SK-N-SH (cell line): ENCODE data around the gene ZNF248. TPM values are rescaled to one million over a fixed set of nuclear protein-coding genes. Genes with fewer than 3 reads are reported as not detected.

ENCODE experiments used
- CTCF ChIA-PET: fragments of 300-600, 350-600 bp; formaldehyde crosslinking; extraction: SDS; loops from one replicate; lab custom pipeline; 2021; lab: Yijun Ruan, JAX
- POLR2A ChIA-PET: fragments of 350-600 bp; sonication (Branson Sonifier 250); formaldehyde crosslinking; extraction: SDS; loops from one replicate; lab custom pipeline; 2020; ENCODE audit warnings: antibody characterized with exemption, inconsistent platforms; lab: Yijun Ruan, JAX
- DNase-seq: peaks from one replicate; pipeline ENCODE4 v3.0.0; 2012
- H2AFZ ChIP-seq: fragments of 200-600 bp; sonication (generic); 2 replicates; pipeline ENCODE4 v1.8.1; 2016; ENCODE audit warnings: antibody characterized with exemption, mild to moderate bottlenecking, low read depth
- H3F3A ChIP-seq: fragments of 200-600 bp; sonication (generic); replicated peaks from 2 replicates; pipeline ENCODE3; 2016; ENCODE audit warnings: antibody characterized with exemption, mild to moderate bottlenecking; ENCODE audit not compliant: insufficient read depth
- H3K27ac ChIP-seq, 2 experiments: fragments of 200-500 bp in 1 of 2; fragments of 200-600 bp in 1 of 2; sonication (Bioruptor generic) in 1 of 2; sonication (generic), shearing (Covaris generic) in 1 of 2; 2 replicates each; pipeline versions ENCODE4 v1.5.1 to v1.6.1; 2014 to 2016; ENCODE audit warnings: low read depth in 2 of 2, inconsistent platforms in 1 of 2, low read length in 1 of 2, mild to moderate bottlenecking in 1 of 2, mixed read lengths in 1 of 2
- H3K27me3 ChIP-seq: fragments of 200-600 bp; sonication (generic), shearing (Covaris generic); 2 replicates; pipeline ENCODE4 v1.6.1; 2016; ENCODE audit warnings: mixed run types; ENCODE audit not compliant: insufficient read depth
- H3K36me3 ChIP-seq, 2 experiments: fragments of 200-500 bp in 1 of 2; fragments of 200-600 bp in 1 of 2; sonication (Bioruptor generic) in 1 of 2; sonication (generic) in 1 of 2; replicated peaks in 1 of 2; 2 replicates each; pipeline versions ENCODE3 to v1.5.1; 2014 to 2016; ENCODE audit warnings: low read length in 1 of 2, mild to moderate bottlenecking in 1 of 2; ENCODE audit not compliant: insufficient read depth in 2 of 2, control insufficient read depth in 1 of 2
- H3K4me1 ChIP-seq, 2 experiments: fragments of 200-500 bp in 1 of 2; fragments of 200-600 bp in 1 of 2; sonication (Bioruptor generic) in 1 of 2; sonication (generic), shearing (Covaris generic) in 1 of 2; 2 replicates each; pipeline versions ENCODE4 v1.5.1 to v1.6.1; 2014 to 2016; ENCODE audit warnings: low read depth in 1 of 2, low read length in 1 of 2, mixed run types in 1 of 2; ENCODE audit not compliant: insufficient read depth in 2 of 2, control insufficient read depth in 1 of 2
- H3K4me2 ChIP-seq: fragments of 200-600 bp; sonication (generic), shearing (Covaris generic); 2 replicates; pipeline ENCODE4 v1.6.1; 2017; ENCODE audit warnings: mixed run types
- H3K4me3 ChIP-seq, 2 experiments: fragments of 200-500 bp in 1 of 2; fragments of 200-600 bp in 1 of 2; sonication (Bioruptor generic) in 1 of 2; sonication (generic), shearing (Covaris generic) in 1 of 2; 2 replicates each; pipeline versions ENCODE4 v1.5.1 to v1.8.1; 2014 to 2016; ENCODE audit warnings: low read depth in 2 of 2, inconsistent platforms in 1 of 2, low read length in 1 of 2, mild to moderate bottlenecking in 1 of 2, mixed read lengths in 1 of 2, moderate library complexity in 1 of 2
- H3K79me2 ChIP-seq: fragments of 200-600 bp; sonication (generic); 2 replicates; pipeline ENCODE4 v1.8.1; 2017; ENCODE audit warnings: mild to moderate bottlenecking; ENCODE audit not compliant: insufficient read depth
- H3K9ac ChIP-seq: fragments of 200-600 bp; sonication (generic); 2 replicates; pipeline ENCODE4 v1.6.1; 2017; ENCODE audit warnings: mixed run types
- H3K9me2 ChIP-seq: fragments of 200-600 bp; sonication (generic); 2 replicates; pipeline ENCODE4 v1.6.1; 2017; ENCODE audit warnings: mixed run types
- H3K9me3 ChIP-seq: fragments of 200-600 bp; sonication (generic); 2 replicates; pipeline ENCODE4 v1.6.1; 2017; ENCODE audit warnings: mixed run types, mild to moderate bottlenecking, moderate library complexity
- H4K20me1 ChIP-seq: fragments of 200-600 bp; sonication (generic); 2 replicates; pipeline ENCODE4 v1.6.1; 2017; ENCODE audit warnings: mild to moderate bottlenecking, mixed run types; ENCODE audit not compliant: insufficient read depth
- EZH2phosphoT487 ChIP-seq: fragments of 200-600 bp; sonication (generic); IDR thresholded peaks from 2 replicates; pipeline ENCODE4 v1.6.1; 2017; ENCODE audit warnings: low read depth, mixed run types, mild to moderate bottlenecking, antibody characterized with exemption, moderate library complexity, borderline replicate concordance
- FOSL2 ChIP-seq: IDR thresholded peaks from 2 replicates; pipeline ENCODE4 v1.4.0; 2012; ENCODE audit warnings: low read depth, mild to moderate bottlenecking, moderate library complexity, borderline replicate concordance
- FOXJ3 ChIP-seq: sonication (generic); formaldehyde crosslinking; IDR thresholded peaks from 2 replicates; pipeline ENCODE4 v1.5.1; 2020; ENCODE audit warnings: mild to moderate bottlenecking, missing genetic modification reagents
- FOXM1 ChIP-seq: IDR thresholded peaks from 2 replicates; pipeline ENCODE4 v1.4.0; 2012; ENCODE audit warnings: low read depth, mild to moderate bottlenecking
- GATA2 ChIP-seq: sonication (generic); formaldehyde crosslinking; IDR thresholded peaks from 2 replicates; pipeline ENCODE4 v1.5.0; 2020; ENCODE audit warnings: mild to moderate bottlenecking, missing genetic modification reagents
- JUND ChIP-seq: IDR thresholded peaks from 2 replicates; pipeline ENCODE4 v1.4.0; 2012
- MXI1 ChIP-seq: IDR thresholded peaks from 2 replicates; pipeline ENCODE4 v1.6.1; 2012; ENCODE audit warnings: mild to moderate bottlenecking, low read depth, low read length, improper control_type of control experiment
- NFIC ChIP-seq: IDR thresholded peaks from 2 replicates; pipeline ENCODE4 v1.4.0; 2012; ENCODE audit warnings: borderline replicate concordance
- NRF1 ChIP-seq: IDR thresholded peaks from 2 replicates; pipeline ENCODE4 v1.6.1; 2012; ENCODE audit warnings: low read depth, mild to moderate bottlenecking, low read length
- RAD21 ChIP-seq: IDR thresholded peaks from 2 replicates; pipeline ENCODE4 v1.6.1; 2012; ENCODE audit warnings: mild to moderate bottlenecking, low read length
- SMC3 ChIP-seq: IDR thresholded peaks from 2 replicates; pipeline ENCODE4 v1.6.1; 2012; ENCODE audit warnings: low read depth, low read length, improper control_type of control experiment
- TCF12 ChIP-seq: IDR thresholded peaks from 2 replicates; pipeline ENCODE4 v1.4.0; 2012
- TEAD4 ChIP-seq: IDR thresholded peaks from 2 replicates; pipeline ENCODE4 v1.4.0; 2012; ENCODE audit warnings: mild to moderate bottlenecking, borderline replicate concordance; ENCODE audit not compliant: insufficient read depth
- USF1 ChIP-seq: IDR thresholded peaks from 2 replicates; pipeline ENCODE4 v1.4.0; 2012; ENCODE audit warnings: low read depth, borderline replicate concordance
- USF2 ChIP-seq: fragments of 150-350 bp; IDR thresholded peaks from 2 replicates; pipeline ENCODE4 v1.6.1; 2017; ENCODE audit warnings: antibody characterized with exemption, low read length, low read depth, borderline replicate concordance
- YY1 ChIP-seq: IDR thresholded peaks from 2 replicates; pipeline ENCODE4 v1.4.0; 2012; ENCODE audit warnings: low read depth, mild to moderate bottlenecking
- WGBS: methylation state at CpG from one replicate; pipeline ENCODE4 v1.1.6; 2017; ENCODE audit warnings: low lambda C conversion rate; 5-methylcytosine and 5-hydroxymethylcytosine counted together
- polyA plus RNA-seq, 3 experiments: library from polyadenylated mRNA; depleted of rRNA; stranded (reverse); fragments of >200 nt; gene quantifications; 2 replicates each; pipeline ENCODE4 v1.2.3, GENCODE V29; 2012
- TF ChIP-seq, protein P1 (sequence below): fragments of 200-600 bp; sonication (generic); IDR thresholded peaks from 2 replicates; pipeline ENCODE4 v1.6.1; 2017; ENCODE audit warnings: antibody characterized with exemption, mild to moderate bottlenecking, moderate library complexity
- TF ChIP-seq, protein P2 (sequence below): IDR thresholded peaks from 2 replicates; pipeline ENCODE4; 2012
- TF ChIP-seq, protein P3 (sequence below): IDR thresholded peaks from 2 replicates; pipeline ENCODE4 v1.6.1; 2012; ENCODE audit warnings: mild to moderate bottlenecking, low read depth, low read length, moderate library complexity
- TF ChIP-seq, protein P4 (sequence below): IDR thresholded peaks from 2 replicates; pipeline ENCODE4 v1.4.0; 2012; ENCODE audit warnings: low read depth

ZNF248 gene
- polyA plus RNA-seq, 1 of the 3 experiments (the other 2 are of a cell fraction): 6.5 TPM

DNA sequence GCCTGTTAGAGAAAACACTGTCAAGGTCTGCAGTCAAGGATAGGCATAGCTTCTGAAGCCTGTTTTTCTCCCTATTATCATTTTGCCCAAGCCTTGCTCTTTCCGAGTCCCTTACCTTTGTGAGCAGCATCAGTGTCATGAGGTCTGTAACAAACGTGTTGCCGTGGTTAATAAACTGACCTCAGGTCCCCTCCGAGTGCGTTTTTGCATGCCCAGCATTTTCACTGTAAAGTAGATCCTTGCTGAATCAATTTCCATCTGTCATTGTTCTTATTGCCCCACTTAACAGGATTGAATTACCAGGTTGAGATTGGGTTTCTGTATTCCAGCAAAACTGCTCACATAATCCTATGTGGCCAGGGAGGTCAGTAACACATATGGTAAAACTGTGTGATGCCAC, 110.3 kb downstream of the ZNF248 start:
- Histone ChIP-seq H3K36me3 (no peaks in the 10 kb centered on the region), H3K4me3 (no peak overlapping the region), H3K4me2 (no peak overlapping the region), H3K9ac (no peak overlapping the region), H3K27me3 (no peaks in the 10 kb centered on the region), H3K4me1 (no peaks in the 10 kb centered on the region), H3K9me2 (no peaks in the 10 kb centered on the region), H3K27ac (no peak overlapping the region), H3K9me3 (no peaks in the 10 kb centered on the region), H3F3A (no peaks in the 10 kb centered on the region), H4K20me1 (no peaks in the 10 kb centered on the region), H3K79me2 (no peaks in the 10 kb centered on the region), H2AFZ (no peak overlapping the region)
- CTCF ChIA-PET: no interaction called here
- POLR2A ChIA-PET: no interaction called here
- TF ChIP-seq NFIC (no peak), SMC3 (no peak), EZH2phosphoT487 (no peak), GATA2 (no peak), NRF1 (no peak), FOXM1 (no peak), FOXJ3 (CRISPR knock-in tag) (no peak), USF2 (no peak), MXI1 (no peak), RAD21 (no peak), TCF12 (no peak), JUND (no peak), YY1 (no peak), USF1 (no peak), FOSL2 (no peak), TEAD4 (no peak)
- TF ChIP-seq, protein P1, sequence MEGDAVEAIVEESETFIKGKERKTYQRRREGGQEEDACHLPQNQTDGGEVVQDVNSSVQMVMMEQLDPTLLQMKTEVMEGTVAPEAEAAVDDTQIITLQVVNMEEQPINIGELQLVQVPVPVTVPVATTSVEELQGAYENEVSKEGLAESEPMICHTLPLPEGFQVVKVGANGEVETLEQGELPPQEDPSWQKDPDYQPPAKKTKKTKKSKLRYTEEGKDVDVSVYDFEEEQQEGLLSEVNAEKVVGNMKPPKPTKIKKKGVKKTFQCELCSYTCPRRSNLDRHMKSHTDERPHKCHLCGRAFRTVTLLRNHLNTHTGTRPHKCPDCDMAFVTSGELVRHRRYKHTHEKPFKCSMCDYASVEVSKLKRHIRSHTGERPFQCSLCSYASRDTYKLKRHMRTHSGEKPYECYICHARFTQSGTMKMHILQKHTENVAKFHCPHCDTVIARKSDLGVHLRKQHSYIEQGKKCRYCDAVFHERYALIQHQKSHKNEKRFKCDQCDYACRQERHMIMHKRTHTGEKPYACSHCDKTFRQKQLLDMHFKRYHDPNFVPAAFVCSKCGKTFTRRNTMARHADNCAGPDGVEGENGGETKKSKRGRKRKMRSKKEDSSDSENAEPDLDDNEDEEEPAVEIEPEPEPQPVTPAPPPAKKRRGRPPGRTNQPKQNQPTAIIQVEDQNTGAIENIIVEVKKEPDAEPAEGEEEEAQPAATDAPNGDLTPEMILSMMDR: no peak
- TF ChIP-seq, protein P2, sequence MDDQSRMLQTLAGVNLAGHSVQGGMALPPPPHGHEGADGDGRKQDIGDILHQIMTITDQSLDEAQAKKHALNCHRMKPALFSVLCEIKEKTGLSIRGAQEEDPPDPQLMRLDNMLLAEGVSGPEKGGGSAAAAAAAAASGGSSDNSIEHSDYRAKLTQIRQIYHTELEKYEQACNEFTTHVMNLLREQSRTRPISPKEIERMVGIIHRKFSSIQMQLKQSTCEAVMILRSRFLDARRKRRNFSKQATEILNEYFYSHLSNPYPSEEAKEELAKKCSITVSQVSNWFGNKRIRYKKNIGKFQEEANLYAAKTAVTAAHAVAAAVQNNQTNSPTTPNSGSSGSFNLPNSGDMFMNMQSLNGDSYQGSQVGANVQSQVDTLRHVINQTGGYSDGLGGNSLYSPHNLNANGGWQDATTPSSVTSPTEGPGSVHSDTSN: no peak
- TF ChIP-seq, protein P3, sequence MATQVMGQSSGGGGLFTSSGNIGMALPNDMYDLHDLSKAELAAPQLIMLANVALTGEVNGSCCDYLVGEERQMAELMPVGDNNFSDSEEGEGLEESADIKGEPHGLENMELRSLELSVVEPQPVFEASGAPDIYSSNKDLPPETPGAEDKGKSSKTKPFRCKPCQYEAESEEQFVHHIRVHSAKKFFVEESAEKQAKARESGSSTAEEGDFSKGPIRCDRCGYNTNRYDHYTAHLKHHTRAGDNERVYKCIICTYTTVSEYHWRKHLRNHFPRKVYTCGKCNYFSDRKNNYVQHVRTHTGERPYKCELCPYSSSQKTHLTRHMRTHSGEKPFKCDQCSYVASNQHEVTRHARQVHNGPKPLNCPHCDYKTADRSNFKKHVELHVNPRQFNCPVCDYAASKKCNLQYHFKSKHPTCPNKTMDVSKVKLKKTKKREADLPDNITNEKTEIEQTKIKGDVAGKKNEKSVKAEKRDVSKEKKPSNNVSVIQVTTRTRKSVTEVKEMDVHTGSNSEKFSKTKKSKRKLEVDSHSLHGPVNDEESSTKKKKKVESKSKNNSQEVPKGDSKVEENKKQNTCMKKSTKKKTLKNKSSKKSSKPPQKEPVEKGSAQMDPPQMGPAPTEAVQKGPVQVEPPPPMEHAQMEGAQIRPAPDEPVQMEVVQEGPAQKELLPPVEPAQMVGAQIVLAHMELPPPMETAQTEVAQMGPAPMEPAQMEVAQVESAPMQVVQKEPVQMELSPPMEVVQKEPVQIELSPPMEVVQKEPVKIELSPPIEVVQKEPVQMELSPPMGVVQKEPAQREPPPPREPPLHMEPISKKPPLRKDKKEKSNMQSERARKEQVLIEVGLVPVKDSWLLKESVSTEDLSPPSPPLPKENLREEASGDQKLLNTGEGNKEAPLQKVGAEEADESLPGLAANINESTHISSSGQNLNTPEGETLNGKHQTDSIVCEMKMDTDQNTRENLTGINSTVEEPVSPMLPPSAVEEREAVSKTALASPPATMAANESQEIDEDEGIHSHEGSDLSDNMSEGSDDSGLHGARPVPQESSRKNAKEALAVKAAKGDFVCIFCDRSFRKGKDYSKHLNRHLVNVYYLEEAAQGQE: no peak
- TF ChIP-seq, protein P4, sequence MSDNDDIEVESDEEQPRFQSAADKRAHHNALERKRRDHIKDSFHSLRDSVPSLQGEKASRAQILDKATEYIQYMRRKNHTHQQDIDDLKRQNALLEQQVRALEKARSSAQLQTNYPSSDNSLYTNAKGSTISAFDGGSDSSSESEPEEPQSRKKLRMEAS: no peak
- 13% methylated on average over 5 of the region's 5 CpGs for WGBS
- DNase-seq: no peak
